ENCODE measurements around the gene RIN1.
A peak's percentile ranks its signal among the peaks of the same experiment; 100 is the strongest.

The RIN1 gene

DNA sequence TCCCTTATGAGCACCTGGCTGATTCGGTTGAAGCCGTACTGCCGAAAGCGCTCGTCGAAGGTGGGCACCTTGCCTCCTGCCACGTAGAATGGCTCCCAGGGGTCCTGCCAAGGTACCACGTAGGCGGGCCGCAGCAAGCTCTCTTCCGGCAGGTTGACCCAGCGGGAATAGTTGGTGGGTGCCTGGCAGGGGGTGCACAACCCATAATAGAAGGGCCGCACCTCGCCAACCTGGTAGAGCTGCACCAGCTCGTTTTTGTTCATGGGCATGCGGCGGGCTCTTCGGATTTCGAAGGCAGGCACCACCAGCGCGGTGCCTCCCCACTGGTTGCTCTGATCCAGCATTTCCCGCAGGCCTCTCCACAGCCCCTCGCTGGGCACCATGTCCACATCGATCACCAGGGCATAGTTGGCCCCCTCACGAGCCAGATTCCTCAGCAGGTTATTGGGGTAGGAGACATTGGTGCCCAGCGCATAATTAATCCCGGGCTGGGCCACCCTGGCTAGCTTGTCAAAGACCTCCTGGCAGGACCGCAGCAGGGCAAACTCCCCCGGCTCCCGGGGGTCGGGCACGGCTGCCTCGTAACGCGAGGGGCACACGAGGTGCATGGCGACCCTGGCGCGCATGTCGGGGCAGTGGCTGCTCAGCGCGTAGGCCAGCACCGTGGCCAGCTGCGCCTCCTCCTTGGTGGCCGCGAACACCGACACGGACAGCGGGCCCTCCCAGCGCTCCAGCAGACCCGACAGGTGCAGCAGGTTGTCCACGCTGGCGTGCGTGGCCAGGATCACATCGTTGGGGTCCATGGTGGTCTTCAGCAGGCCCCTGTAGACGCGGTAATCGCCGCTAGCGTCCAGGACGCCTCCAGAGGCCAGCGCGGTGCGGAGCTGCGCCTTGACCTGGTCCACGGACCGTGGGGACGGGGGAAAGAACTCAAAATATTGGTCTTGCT lies 10.5 kb upstream of the RIN1 start:
- Histone ChIP-seq H3K27ac (peak overlapping the region; percentile 59 to 96), H3K4me3 (peak overlapping the region; percentile 100)
- DNase-seq (ENCODE audit: low spot score) = no peak
- TF ChIP-seq, protein P1, sequence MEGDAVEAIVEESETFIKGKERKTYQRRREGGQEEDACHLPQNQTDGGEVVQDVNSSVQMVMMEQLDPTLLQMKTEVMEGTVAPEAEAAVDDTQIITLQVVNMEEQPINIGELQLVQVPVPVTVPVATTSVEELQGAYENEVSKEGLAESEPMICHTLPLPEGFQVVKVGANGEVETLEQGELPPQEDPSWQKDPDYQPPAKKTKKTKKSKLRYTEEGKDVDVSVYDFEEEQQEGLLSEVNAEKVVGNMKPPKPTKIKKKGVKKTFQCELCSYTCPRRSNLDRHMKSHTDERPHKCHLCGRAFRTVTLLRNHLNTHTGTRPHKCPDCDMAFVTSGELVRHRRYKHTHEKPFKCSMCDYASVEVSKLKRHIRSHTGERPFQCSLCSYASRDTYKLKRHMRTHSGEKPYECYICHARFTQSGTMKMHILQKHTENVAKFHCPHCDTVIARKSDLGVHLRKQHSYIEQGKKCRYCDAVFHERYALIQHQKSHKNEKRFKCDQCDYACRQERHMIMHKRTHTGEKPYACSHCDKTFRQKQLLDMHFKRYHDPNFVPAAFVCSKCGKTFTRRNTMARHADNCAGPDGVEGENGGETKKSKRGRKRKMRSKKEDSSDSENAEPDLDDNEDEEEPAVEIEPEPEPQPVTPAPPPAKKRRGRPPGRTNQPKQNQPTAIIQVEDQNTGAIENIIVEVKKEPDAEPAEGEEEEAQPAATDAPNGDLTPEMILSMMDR (IDR thresholded peaks at IDR 0.05) = no peak

DNA sequence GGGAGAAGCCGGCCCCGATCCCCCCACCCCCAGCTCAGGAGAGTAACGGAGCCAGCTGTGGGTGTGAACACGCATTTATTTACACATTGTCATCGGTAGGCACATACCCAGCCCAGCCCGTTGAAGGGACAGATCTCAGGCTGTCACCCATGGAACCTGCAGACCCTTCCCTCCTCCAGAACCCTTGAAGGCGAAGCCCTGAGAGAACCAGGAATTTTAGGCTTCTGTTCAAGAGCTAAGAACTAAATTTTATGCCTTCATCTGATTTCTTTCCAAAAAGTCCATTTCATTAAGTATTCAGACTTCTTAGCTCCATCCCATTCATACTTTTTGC lies 9.0 kb upstream of the RIN1 start:
- H3K4me3 ChIP-seq = peak overlapping the region; percentile 100
- TF ChIP-seq, protein P1 (IDR thresholded peaks at IDR 0.05) = no peak
- peak overlapping the region; percentile 32 to 96 for H3K27ac ChIP-seq
- no peak for DNase-seq (ENCODE audit: low spot score)

DNA sequence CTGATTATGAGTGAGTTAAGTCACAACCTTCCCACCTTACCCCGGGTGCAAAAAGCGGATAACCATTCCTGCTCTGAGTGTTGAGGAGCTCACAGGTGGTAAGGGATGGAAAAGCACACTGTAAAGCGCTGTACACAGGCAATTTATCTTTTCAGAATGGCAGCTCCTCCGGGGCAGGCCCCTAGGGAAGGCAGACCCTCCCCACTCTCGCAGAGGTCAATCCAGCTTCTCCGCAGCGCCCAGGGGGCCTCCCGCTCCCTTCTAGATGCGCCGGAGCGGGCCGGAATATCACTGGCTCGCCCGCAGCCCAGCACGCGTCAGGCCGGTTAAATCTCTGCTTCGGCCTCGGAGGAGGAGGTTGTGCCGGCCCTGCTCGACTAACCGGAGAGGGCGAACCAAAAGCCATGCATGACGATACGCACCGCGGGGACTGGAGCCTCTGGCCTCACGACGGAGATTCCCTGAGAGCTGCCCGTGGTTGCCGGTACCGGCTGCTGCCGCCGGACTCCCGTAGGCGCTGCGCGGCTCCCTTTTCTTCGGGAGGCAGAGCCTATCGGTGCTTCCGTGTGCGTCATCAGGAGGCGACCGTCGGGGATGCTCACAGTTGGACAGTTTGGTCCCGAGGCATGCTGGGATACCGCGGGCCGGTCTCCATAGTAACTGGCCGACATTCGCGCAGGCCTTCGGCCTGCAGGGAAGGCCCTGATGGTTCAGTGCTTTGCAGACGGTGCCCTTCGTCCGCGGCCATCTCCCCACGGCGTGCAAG lies 8.5 kb upstream of the RIN1 start, which contains the start of gene BRMS1:
Gene BRMS1 (minus strand): TSS at position 555 of the 766 bp plus-strand sequence. CDS start 2,870 bp downstream, outside the sequence.
- DNase-seq (ENCODE audit: low spot score) = peak; percentile 98
- TF ChIP-seq, protein P1 (IDR thresholded peaks at IDR 0.05) = no peak
- H3K27ac ChIP-seq = peak within 1 kb of the TSS; percentile 32 to 96
- peak within 1 kb of the TSS; percentile 100 for H3K4me3 ChIP-seq

DNA sequence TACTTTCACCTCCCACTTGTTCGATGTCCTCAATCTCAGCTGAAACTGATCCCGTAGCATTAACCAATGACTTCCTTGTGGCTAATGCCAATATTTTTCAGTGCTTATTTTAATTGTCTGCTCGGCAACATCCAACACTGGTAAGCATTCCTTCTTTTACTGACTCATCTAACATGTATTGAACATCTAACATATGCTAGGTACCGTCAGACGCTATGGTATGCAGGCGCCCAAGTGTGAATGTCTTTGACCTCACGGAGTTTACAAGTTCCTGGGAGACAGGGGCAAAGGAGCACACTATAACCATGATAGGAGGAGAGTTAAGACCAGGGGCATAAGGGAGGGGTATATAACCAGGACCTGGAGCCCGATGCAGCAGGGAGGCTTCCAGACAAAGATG lies 6.9 kb upstream of the RIN1 start:
- TF ChIP-seq, protein P1 (IDR thresholded peaks at IDR 0.05) = no peak
- no peak for DNase-seq (ENCODE audit: low spot score)
- Histone ChIP-seq H3K4me3 (no peak overlapping the region), H3K27ac (no peak overlapping the region)

DNA sequence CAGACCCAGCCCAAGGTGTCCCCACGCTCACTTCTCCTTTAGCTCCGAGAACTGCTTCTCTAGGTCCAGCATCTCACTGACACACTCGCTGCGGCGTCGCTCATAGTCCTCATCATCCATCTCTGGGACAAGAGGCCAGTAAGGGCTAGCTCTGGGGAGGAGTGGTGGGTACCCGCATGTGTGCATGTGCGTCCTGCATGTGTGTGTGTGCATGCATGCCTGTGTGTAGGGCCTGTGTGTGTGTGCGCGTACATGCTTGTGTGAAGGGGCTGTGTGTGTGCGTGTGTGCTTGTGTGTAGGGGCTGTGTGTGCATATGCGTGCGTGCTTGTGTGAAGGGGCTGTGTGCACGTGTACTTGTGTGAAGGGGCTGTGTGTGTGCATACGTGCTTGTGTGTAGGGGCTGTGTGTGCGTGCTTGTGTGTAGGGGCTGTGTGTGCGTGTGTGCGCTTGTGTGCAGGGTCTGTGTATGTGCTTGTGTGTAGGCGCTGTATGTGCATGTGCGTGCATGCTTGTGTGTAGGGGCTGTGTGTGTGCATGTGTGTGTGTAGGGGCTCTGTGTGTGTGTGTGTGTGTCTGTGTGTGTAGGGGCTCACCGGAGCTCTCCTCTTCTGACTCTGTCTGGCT lies 5.4 kb upstream of the RIN1 start:
- TF ChIP-seq, protein P1 (IDR thresholded peaks at IDR 0.05) = no peak
- Histone ChIP-seq H3K4me3 (no peak overlapping the region), H3K27ac (no peak overlapping the region)
- no peak for DNase-seq (ENCODE audit: low spot score)

DNA sequence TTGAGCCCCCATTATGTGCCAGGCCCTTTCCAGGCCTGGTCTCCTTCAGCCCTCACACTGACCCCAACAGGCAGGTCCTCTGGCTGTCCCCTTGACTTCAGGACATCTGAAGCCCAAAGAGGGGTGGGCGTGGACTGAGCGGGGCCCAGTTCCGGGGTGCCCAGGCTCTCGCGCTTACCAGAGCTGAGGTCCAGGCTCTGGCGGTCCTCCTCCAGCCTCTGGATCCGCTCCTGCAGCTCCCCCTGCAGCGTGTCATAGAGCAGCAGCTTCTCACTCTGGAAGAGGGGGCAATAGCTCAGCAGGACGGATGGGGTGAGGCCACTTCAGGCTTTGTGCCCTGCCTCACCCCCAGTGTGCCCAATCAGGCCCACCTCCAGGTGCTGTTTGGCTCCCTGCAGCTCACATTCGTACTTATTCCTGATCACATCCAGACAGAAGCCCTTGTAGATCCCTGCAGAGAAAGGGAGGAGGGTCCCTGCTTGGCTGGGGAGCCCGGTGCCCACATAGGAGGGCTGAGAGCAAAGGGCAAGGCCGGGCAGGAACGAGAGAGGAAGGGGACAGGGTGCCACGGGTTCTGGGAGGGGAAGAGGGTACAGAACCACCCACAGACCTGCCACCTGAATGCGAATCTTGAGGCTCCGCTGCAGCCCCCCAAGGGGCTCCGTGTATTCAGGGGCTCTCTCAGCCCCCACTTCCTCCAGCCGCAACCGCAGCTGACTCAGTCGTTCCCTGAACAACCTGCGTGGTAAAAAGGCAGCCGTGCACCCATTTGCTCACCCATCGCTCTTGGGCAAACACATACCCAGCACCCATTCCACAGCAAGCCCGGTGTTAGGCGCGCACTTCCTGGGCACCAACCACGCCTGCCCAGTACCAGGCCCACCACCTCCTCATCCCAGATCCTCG lies 4.6 kb upstream of the RIN1 start:
- DNase-seq (ENCODE audit: low spot score) = no peak
- TF ChIP-seq, protein P1 (IDR thresholded peaks at IDR 0.05) = no peak
- Histone ChIP-seq H3K27ac (no peak overlapping the region), H3K4me3 (no peak overlapping the region)
